K562 (cell line): ENCODE data around the gene NECAB2. TPM values are rescaled to one million over a fixed set of nuclear protein-coding genes. Genes with fewer than 3 reads are reported as not detected.

Source experiments
- ATAC-seq: fragments of 200-7000 bp; cut with Tn5 transposase; 3 replicates; pipeline ENCODE4 v1.9.1; 2020; ENCODE audit warnings: moderate library complexity
- BruUV-seq: library from RNA; stranded (reverse); fragments of 400-500 nt; replicated peaks from 2 replicates; lab custom pipeline; 2021; lab: Mats Ljungman, UMichigan
- CTCF ChIA-PET: fragments of 300-600 bp; formaldehyde crosslinking; extraction: SDS; loops from one replicate; lab custom pipeline; 2021; ENCODE audit warnings: low intra/inter-chr PET ratio; lab: Yijun Ruan, JAX
- POLR2A ChIA-PET: fragments of 300-600, 350-650 bp; sonication (Branson Sonifier 250); formaldehyde crosslinking; extraction: SDS; loops from one replicate; lab custom pipeline; 2021; ENCODE audit warnings: antibody characterized with exemption, inconsistent platforms; lab: Yijun Ruan, JAX
- DNase-seq, 4 experiments: peaks; one replicate each; pipeline versions ENCODE4 v3.0.0 to v3.0.0-alpha.2; 2011 to 2018; ENCODE audit warnings: low spot score in 3 of 4, mixed read lengths in 3 of 4; ENCODE audit errors: extremely low read depth in 1 of 4
- FAIRE-seq: peaks from 2 replicates; lab custom pipeline; 2011; peaks lifted over from hg19 to GRCh38; lab: Jason Lieb, UNC
- H2AFZ ChIP-seq: 2 replicates; pipeline ENCODE4 v1.6.0; 2011; ENCODE audit warnings: low read depth, low read length, control low read depth, inconsistent platforms
- H3K27ac ChIP-seq: fragments of 200-600 bp; 3 replicates; pipeline ENCODE4 v1.8.0; 2011; ENCODE audit warnings: low read depth, mild to moderate bottlenecking, control low read depth, inconsistent platforms, low read length, moderate library complexity, mixed read lengths; ENCODE audit errors: extremely low read depth
- H3K27me3 ChIP-seq, 2 experiments: fragments of 300-600 bp in 1 of 2; 2 replicates in 1 of 2; 3 replicates in 1 of 2; pipeline versions ENCODE4 v1.6.0 to v1.8.0; 2011; ENCODE audit warnings: inconsistent platforms in 2 of 2, low read length in 2 of 2, mild to moderate bottlenecking in 1 of 2, mixed read lengths in 1 of 2, moderate library complexity in 1 of 2; ENCODE audit not compliant: control insufficient read depth in 2 of 2, insufficient read depth in 2 of 2
- H3K36me3 ChIP-seq: fragments of 300-600 bp; 3 replicates; pipeline ENCODE4 v1.8.0; 2011; ENCODE audit warnings: mild to moderate bottlenecking, low read length, inconsistent platforms; ENCODE audit not compliant: control insufficient read depth, insufficient read depth
- H3K4me1 ChIP-seq, 2 experiments: fragments of 200-600 bp in 1 of 2; replicated peaks in 1 of 2; 2 replicates in 1 of 2; 3 replicates in 1 of 2; pipeline versions ENCODE4 v1.5.1 to v1.8.0; 2011; ENCODE audit warnings: inconsistent platforms in 2 of 2, low read length in 2 of 2, mild to moderate bottlenecking in 1 of 2, mixed read lengths in 1 of 2, moderate library complexity in 1 of 2; ENCODE audit not compliant: control insufficient read depth in 2 of 2, insufficient read depth in 2 of 2
- H3K4me2 ChIP-seq: 2 replicates; pipeline ENCODE4 v1.6.1; 2011; ENCODE audit warnings: low read length, control low read depth, inconsistent platforms, mixed read lengths; ENCODE audit not compliant: insufficient read depth
- H3K4me3 ChIP-seq: fragments of 200-600 bp; sonication (generic), shearing (Covaris generic); 2 replicates; pipeline ENCODE4 v1.5.1; 2016; ENCODE audit warnings: control low read depth, inconsistent platforms
- H3K79me2 ChIP-seq: fragments of 200-600 bp; 3 replicates; pipeline ENCODE4 v1.8.0; 2011; ENCODE audit warnings: low read length, inconsistent platforms; ENCODE audit not compliant: control insufficient read depth, insufficient read depth
- H3K9ac ChIP-seq, 2 experiments: 2 replicates each; pipeline versions ENCODE4 v1.6.0 to v1.6.1; 2011; ENCODE audit warnings: low read depth in 2 of 2, low read length in 2 of 2, control low read depth in 1 of 2, inconsistent platforms in 1 of 2, mild to moderate bottlenecking in 1 of 2, mixed read lengths in 1 of 2; ENCODE audit not compliant: insufficient read depth in 1 of 2
- H3K9me1 ChIP-seq: one replicate; pipeline ENCODE4 v1.6.0; 2011; ENCODE audit warnings: inconsistent platforms, mild to moderate bottlenecking, low read length, moderate library complexity; ENCODE audit not compliant: control insufficient read depth, insufficient read depth
- H3K9me3 ChIP-seq: replicated peaks from 2 replicates; pipeline ENCODE4 v1.5.1; 2011; ENCODE audit warnings: low read depth, low read length, inconsistent platforms; ENCODE audit not compliant: control insufficient read depth, insufficient read depth
- H4K20me1 ChIP-seq: replicated peaks from 2 replicates; pipeline ENCODE4 v1.6.1; 2011; ENCODE audit warnings: low read length, inconsistent platforms, mixed read lengths; ENCODE audit not compliant: control insufficient read depth, insufficient read depth
- AFF1 ChIP-seq, 2 experiments: fragments of 450-650 bp; IDR thresholded peaks; 2 replicates each; pipeline ENCODE4 v1.6.1; 2018; ENCODE audit warnings: mild to moderate bottlenecking in 2 of 2, low read depth in 1 of 2; ENCODE audit not compliant: partially characterized antibody in 2 of 2
- KDM1A ChIP-seq, 2 experiments: fragments of 450-650 bp; IDR thresholded peaks; 2 replicates each; pipeline ENCODE4 v1.6.1; 2016; ENCODE audit warnings: mild to moderate bottlenecking in 2 of 2
- KDM2B ChIP-seq: fragments of 250-450 bp; sonication (Bioruptor Pico); IDR thresholded peaks from 2 replicates; pipeline ENCODE4 v1.8.0; 2021; ENCODE audit warnings: mild to moderate bottlenecking, moderate library complexity
- MAFK ChIP-seq: IDR thresholded peaks from 2 replicates; pipeline ENCODE4 v1.6.1; 2011; ENCODE audit warnings: low read length, improper control_type of control experiment
- MECOM ChIP-seq: fragments of 250-450 bp; sonication (Bioruptor Pico); IDR thresholded peaks from 2 replicates; pipeline ENCODE4 v1.8.0; 2022; ENCODE audit warnings: inconsistent platforms
- RBM34 ChIP-seq: fragments of 200-400 bp; formaldehyde crosslinking; IDR thresholded peaks from 2 replicates; pipeline ENCODE4 v1.6.1; 2018; ENCODE audit warnings: low read length, borderline replicate concordance; ENCODE audit not compliant: insufficient read depth
- SRF ChIP-seq, 2 experiments: fragments of 250-450, 450-650 bp in 1 of 2; sonication (Bioruptor Pico) in 1 of 2; sonication (generic) in 1 of 2; formaldehyde crosslinking; IDR thresholded peaks; 2 replicates each; pipeline versions ENCODE4 v1.5.0 to v1.5.1; 2020 to 2022; ENCODE audit warnings: mild to moderate bottlenecking in 1 of 2, missing genetic modification reagents in 1 of 2
- ZNF140 ChIP-seq: fragments of 250-450 bp; sonication (Bioruptor Pico); IDR thresholded peaks from 2 replicates; pipeline ENCODE4 v1.8.0; 2021; ENCODE audit warnings: moderate library complexity, mild to moderate bottlenecking, inconsistent platforms
- ZNF436 ChIP-seq: fragments of 250-450, 450-650 bp; sonication (Bioruptor Pico); formaldehyde crosslinking; IDR thresholded peaks from 2 replicates; pipeline ENCODE4 v1.7.0; 2020; ENCODE audit warnings: mild to moderate bottlenecking
- WGBS: fragments of 100-300 bp; shearing (Covaris generic); methylation state at CpG from one replicate; pipeline ENCODE4 v1.1.6; 2016; ENCODE audit warnings: low coverage, mixed read lengths; ENCODE audit not compliant: insufficient coverage; ENCODE audit errors: missing lambda C conversion rate; 5-methylcytosine and 5-hydroxymethylcytosine counted together
- in situ Hi-C: fragments of 300-500 bp; cut with MboI; formaldehyde crosslinking; loops from 4 replicates; pipeline ENCODE4 v1.15.0; 2018; ENCODE audit warnings: inconsistent platforms, mixed read lengths
- intact Hi-C: fragments of 100-400 bp; cut with micrococcal nuclease; formaldehyde crosslinking; loops from 2 replicates; pipeline ENCODE4 v1.14.2; 2022
- polyA plus RNA-seq, 8 experiments: library from polyadenylated mRNA; depleted of rRNA in 4 of 8; stranded (reverse) in 5 of 8; unstranded in 3 of 8; fragments of >200 nt; fragmentation: Nextera tagmentation in 2 of 8; fragmentation: Illumina TruSeq in 1 of 8; extraction: Ambion mirVana in 2 of 8; extraction: Trizol in 1 of 8; gene quantifications; 2 replicates each; pipeline versions ENCODE4 v1.2.1 to v1.2.3, GENCODE V29; 2011 to 2014; ENCODE audit warnings: inconsistent platforms in 1 of 8, missing spikeins in 1 of 8
- total RNA-seq, 7 experiments: library from RNA; depleted of rRNA in 6 of 7; stranded (reverse); fragments of >200 nt in 6 of 7; fragmentation: Illumina TruSeq in 2 of 7; extraction: Trizol in 2 of 7; gene quantifications; 2 replicates each; pipeline versions ENCODE4 v1.2.1 to v1.2.3, GENCODE V29; 2011 to 2021; ENCODE audit warnings: low replicate concordance in 1 of 7
- TF ChIP-seq, protein P1 (sequence below): fragments of 450-650 bp; formaldehyde crosslinking; IDR thresholded peaks from 2 replicates; pipeline ENCODE4 v1.4.0; 2020; ENCODE audit warnings: mild to moderate bottlenecking, mixed read lengths
- TF ChIP-seq, protein P2 (sequence below): fragments of 150-350 bp; conservative IDR thresholded peaks from 2 replicates; pipeline ENCODE4 v1.6.1; 2014; ENCODE audit warnings: low read length

NECAB2 gene
- total and polyA plus RNA-seq, 9 of the 15 experiments (the other 6 are each of a cell fraction or from before 2014, with no cell fraction given) = 0.03 to 0.28 TPM; not detected in 7

DNA sequence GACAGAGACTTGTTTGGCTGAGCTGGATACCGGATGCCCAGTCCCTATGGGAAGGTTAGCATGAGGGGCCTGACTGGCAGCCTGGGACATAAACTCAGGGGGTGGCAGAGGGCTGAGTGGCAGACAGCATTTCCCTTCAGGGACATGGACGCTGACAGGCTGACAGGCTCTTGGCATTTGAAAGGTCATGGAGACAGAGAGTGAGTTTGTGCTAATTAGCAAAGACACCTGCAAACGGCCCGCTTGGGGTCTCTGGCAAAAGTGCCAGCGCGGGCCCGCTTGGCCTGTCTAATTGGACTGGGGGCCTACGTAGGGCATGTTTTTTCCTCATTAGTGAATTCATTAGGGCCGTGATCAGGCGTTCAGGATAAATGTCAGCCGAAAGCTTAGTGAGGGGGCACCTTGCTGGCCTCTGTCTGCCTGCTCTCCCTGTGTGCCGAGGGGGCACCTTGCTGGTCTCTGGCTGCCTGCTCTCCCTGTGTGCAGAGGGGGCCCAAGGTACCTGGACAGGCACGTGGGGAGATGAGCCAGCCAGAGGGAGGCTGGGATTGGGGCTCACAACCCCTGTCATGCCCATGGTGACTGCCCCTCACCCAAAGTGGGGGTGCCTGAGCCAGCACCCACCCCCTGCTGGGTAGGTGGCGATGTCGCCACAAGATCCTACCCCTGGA is 7.7 kb downstream of the NECAB2 start:
- ChIA-PET CTCF (no interaction called here), POLR2A (interaction anchor here (0.6 to 1.1 kb wide), 4 partner anchors 67 to 1372 kb away, joined by 3 to 5 read pairs (median 3); partner anchors contain the start of gene SLC38A8)
- in situ Hi-C loops (loop anchor here (10.0 kb wide), 1 partner anchor 69 kb away; the partner anchor contains the start of gene SLC38A8), intact Hi-C loops (no loop called here)
- H3K4me1 ChIP-seq = peaks cover 0 to 7% of the 10 kb centered on the region in 2 experiments; a peak in 2 of 5 replicates
- H3K79me2 ChIP-seq = no peaks in the 10 kb centered on the region
- H4K20me1 ChIP-seq = 0 out of 2 replicates have a peak, but pooled peaks cover 14% of the 10 kb centered on the region
- no peak overlapping the region for H3K4me3 ChIP-seq
- TF ChIP-seq MECOM (CRISPR knock-in tag) (no peak), KDM1A (IDR thresholded peaks at IDR 0.05) (no peak), SRF (CRISPR knock-in tag; IDR thresholded peaks at IDR 0.05) (no peak), RBM34 (no peak), ZNF140 (no peak), KDM2B (CRISPR knock-in tag) (no peak), MAFK (no peak), AFF1 (IDR thresholded peaks at IDR 0.05; ENCODE audit: low read depth in 1 of 2, partially characterized antibody in 2 of 2) (no peak), ZNF436 (CRISPR knock-in tag) (no peak)
- TF ChIP-seq, protein P1, sequence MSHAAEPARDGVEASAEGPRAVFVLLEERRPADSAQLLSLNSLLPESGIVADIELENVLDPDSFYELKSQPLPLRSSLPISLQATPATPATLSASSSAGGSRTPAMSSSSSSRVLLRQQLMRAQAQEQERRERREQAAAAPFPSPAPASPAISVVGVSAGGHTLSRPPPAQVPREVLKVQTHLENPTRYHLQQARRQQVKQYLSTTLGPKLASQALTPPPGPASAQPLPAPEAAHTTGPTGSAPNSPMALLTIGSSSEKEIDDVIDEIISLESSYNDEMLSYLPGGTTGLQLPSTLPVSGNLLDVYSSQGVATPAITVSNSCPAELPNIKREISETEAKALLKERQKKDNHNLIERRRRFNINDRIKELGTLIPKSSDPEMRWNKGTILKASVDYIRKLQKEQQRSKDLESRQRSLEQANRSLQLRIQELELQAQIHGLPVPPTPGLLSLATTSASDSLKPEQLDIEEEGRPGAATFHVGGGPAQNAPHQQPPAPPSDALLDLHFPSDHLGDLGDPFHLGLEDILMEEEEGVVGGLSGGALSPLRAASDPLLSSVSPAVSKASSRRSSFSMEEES (CRISPR knock-in tag) = no peak
- TF ChIP-seq, protein P2, sequence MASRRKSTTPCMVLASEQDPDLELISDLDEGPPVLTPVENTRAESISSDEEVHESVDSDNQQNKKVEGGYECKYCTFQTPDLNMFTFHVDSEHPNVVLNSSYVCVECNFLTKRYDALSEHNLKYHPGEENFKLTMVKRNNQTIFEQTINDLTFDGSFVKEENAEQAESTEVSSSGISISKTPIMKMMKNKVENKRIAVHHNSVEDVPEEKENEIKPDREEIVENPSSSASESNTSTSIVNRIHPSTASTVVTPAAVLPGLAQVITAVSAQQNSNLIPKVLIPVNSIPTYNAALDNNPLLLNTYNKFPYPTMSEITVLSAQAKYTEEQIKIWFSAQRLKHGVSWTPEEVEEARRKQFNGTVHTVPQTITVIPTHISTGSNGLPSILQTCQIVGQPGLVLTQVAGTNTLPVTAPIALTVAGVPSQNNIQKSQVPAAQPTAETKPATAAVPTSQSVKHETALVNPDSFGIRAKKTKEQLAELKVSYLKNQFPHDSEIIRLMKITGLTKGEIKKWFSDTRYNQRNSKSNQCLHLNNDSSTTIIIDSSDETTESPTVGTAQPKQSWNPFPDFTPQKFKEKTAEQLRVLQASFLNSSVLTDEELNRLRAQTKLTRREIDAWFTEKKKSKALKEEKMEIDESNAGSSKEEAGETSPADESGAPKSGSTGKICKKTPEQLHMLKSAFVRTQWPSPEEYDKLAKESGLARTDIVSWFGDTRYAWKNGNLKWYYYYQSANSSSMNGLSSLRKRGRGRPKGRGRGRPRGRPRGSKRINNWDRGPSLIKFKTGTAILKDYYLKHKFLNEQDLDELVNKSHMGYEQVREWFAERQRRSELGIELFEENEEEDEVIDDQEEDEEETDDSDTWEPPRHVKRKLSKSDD = no peak
- peaks cover 4% of the 10 kb centered on the region; the same call in 1 of the 2 replicates for H3K9me3 ChIP-seq
- no peak overlapping the region for H3K27ac ChIP-seq
- FAIRE-seq (no peak), ATAC-seq (no peak), DNase-seq (no peak)
- H3K36me3 ChIP-seq = no peaks in the 10 kb centered on the region
- no peak overlapping the region for H3K9ac ChIP-seq
- no peak overlapping the region for H3K4me2 ChIP-seq
- WGBS = 20% methylated on average over 15 of the region's 15 CpGs
- no TSS peak for BruUV-seq
- peaks cover 30 to 84% of the 10 kb centered on the region in 2 experiments; a peak in 4 of 5 replicates for H3K27me3 ChIP-seq
- no peaks in the 10 kb centered on the region for H3K9me1 ChIP-seq
- no peak overlapping the region for H2AFZ ChIP-seq
